ENCODE data around the gene SGK1.

- TF ChIP-seq CTCF (IDR thresholded peaks at IDR 0.05) (no peak), POLR2A (IDR thresholded peaks at IDR 0.05) (no peak), POLR2AphosphoS5 (IDR thresholded peaks at IDR 0.05) (no peak), EP300 (IDR thresholded peaks at IDR 0.05) (no peak)
These were observed 5.4 kb upstream of the SGK1 start for GRCh38 chr6:134323294-134323693.

Data from suprapubic skin (tissue), 4 donors.